ENCODE data around the gene FILIP1.

- TF ChIP-seq BHLHE40 (IDR thresholded peaks at IDR 0.05; ENCODE audit: low read depth, low read length) (no peak), CTCF (conservative IDR thresholded peaks at IDR 0.05; ENCODE audit: low read depth, low read length) (no peak), CEBPB (IDR thresholded peaks at IDR 0.05; ENCODE audit: low read depth, low read length) (no peak), POLR2A (IDR thresholded peaks at IDR 0.05; ENCODE audit: low read depth, low read length) (no peak)
These were observed 144.2 kb downstream of the FILIP1 start for GRCh38 chr6:75349262-75349984.

All from IMR-90 (cell line).